SK-N-SH (cell line): ENCODE results near the gene KMT2B.

Experiments
- EP300 ChIP-seq, 2 experiments: IDR thresholded peaks; 2 replicates each; pipeline versions ENCODE4 v1.4.0 to v1.6.1; 2012; ENCODE audit warnings: borderline replicate concordance in 1 of 2, low read depth in 1 of 2, low read length in 1 of 2
- EZH2phosphoT487 ChIP-seq: fragments of 200-600 bp; sonication (generic); IDR thresholded peaks from 2 replicates; pipeline ENCODE4 v1.6.1; 2017; ENCODE audit warnings: low read depth, mixed run types, mild to moderate bottlenecking, antibody characterized with exemption, moderate library complexity, borderline replicate concordance
- FOXJ3 ChIP-seq: sonication (generic); formaldehyde crosslinking; IDR thresholded peaks from 2 replicates; pipeline ENCODE4 v1.5.1; 2020; ENCODE audit warnings: mild to moderate bottlenecking, missing genetic modification reagents
- GABPA ChIP-seq: IDR thresholded peaks from 2 replicates; pipeline ENCODE4 v1.4.0; 2012; ENCODE audit warnings: low read depth, mild to moderate bottlenecking
- JUND ChIP-seq: IDR thresholded peaks from 2 replicates; pipeline ENCODE4 v1.4.0; 2012
- POLR2AphosphoS5 ChIP-seq: IDR thresholded peaks from 2 replicates; pipeline ENCODE4 v1.6.1; 2012; ENCODE audit warnings: low read depth, low read length
- RAD21 ChIP-seq: IDR thresholded peaks from 2 replicates; pipeline ENCODE4 v1.6.1; 2012; ENCODE audit warnings: mild to moderate bottlenecking, low read length
- SMC3 ChIP-seq: IDR thresholded peaks from 2 replicates; pipeline ENCODE4 v1.6.1; 2012; ENCODE audit warnings: low read depth, low read length, improper control_type of control experiment
- TAF1 ChIP-seq: IDR thresholded peaks from 2 replicates; pipeline ENCODE4 v1.6.1; 2012; ENCODE audit warnings: low read depth, mild to moderate bottlenecking, low read length, moderate library complexity, borderline replicate concordance
- TF ChIP-seq, protein P1 (sequence below): fragments of 200-600 bp; sonication (generic); IDR thresholded peaks from 2 replicates; pipeline ENCODE4 v1.6.1; 2017; ENCODE audit warnings: antibody characterized with exemption, mild to moderate bottlenecking, moderate library complexity
- TF ChIP-seq, protein P2 (sequence below): IDR thresholded peaks from 2 replicates; pipeline ENCODE4 v1.4.0; 2012; ENCODE audit warnings: low read depth
- TF ChIP-seq, protein P3 (sequence below): fragments of 150-350 bp; IDR thresholded peaks from 2 replicates; pipeline ENCODE4 v1.6.1; 2017; ENCODE audit warnings: antibody characterized with exemption, low read length, low read depth, borderline replicate concordance

DNA sequence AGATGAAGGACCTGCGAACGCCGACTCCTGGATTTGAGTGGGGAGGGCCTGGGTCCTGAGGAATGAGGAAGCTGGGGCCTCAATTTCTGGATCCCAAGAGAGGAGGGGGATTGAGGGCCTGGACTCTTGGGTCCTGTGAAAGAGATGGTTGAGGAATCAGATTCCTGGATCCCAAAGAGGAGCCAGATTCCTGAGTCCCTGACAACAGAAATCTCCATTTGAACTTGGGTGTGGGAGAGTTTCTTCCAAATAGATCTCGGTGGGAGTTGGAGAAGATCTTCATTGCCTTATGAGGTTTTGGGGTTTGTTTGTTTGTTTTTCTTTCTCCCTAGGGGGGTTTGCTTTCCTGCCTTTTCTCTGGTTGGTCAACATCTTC lies 28.3 kb downstream of the KMT2B start:
- TF ChIP-seq, protein P1, sequence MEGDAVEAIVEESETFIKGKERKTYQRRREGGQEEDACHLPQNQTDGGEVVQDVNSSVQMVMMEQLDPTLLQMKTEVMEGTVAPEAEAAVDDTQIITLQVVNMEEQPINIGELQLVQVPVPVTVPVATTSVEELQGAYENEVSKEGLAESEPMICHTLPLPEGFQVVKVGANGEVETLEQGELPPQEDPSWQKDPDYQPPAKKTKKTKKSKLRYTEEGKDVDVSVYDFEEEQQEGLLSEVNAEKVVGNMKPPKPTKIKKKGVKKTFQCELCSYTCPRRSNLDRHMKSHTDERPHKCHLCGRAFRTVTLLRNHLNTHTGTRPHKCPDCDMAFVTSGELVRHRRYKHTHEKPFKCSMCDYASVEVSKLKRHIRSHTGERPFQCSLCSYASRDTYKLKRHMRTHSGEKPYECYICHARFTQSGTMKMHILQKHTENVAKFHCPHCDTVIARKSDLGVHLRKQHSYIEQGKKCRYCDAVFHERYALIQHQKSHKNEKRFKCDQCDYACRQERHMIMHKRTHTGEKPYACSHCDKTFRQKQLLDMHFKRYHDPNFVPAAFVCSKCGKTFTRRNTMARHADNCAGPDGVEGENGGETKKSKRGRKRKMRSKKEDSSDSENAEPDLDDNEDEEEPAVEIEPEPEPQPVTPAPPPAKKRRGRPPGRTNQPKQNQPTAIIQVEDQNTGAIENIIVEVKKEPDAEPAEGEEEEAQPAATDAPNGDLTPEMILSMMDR: no peak
- TF ChIP-seq SMC3 (no peak), EZH2phosphoT487 (no peak), GABPA (no peak), FOXJ3 (no peak), RAD21 (no peak), EP300 (IDR thresholded peaks at IDR 0.05; ENCODE audit: borderline replicate concordance in 1 of 2, low read depth in 1 of 2, low read length in 1 of 2) (no peak), JUND (no peak), POLR2AphosphoS5 (no peak), TAF1 (no peak)
- TF ChIP-seq, protein P2, sequence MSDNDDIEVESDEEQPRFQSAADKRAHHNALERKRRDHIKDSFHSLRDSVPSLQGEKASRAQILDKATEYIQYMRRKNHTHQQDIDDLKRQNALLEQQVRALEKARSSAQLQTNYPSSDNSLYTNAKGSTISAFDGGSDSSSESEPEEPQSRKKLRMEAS: no peak
- TF ChIP-seq, protein P3, sequence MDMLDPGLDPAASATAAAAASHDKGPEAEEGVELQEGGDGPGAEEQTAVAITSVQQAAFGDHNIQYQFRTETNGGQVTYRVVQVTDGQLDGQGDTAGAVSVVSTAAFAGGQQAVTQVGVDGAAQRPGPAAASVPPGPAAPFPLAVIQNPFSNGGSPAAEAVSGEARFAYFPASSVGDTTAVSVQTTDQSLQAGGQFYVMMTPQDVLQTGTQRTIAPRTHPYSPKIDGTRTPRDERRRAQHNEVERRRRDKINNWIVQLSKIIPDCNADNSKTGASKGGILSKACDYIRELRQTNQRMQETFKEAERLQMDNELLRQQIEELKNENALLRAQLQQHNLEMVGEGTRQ: no peak
